Adipocyte (in vitro differentiated cells): ENCODE results near the gene GPHN.

ENCODE experiments used
- DNase-seq: peaks from one replicate; pipeline ENCODE4 v3.0.0-alpha.2; 2015; ENCODE audit warnings: low read depth
- H3K27me3 ChIP-seq: replicated peaks from 2 replicates; pipeline ENCODE4 v1.7.0; 2013; ENCODE audit warnings: mild to moderate bottlenecking, low read length, moderate library complexity; ENCODE audit not compliant: control insufficient read depth, insufficient read depth
- H3K36me3 ChIP-seq: 2 replicates; pipeline ENCODE4 v1.7.0; 2013; ENCODE audit warnings: low read length, mild to moderate bottlenecking, moderate library complexity; ENCODE audit not compliant: control insufficient read depth, insufficient read depth, severe bottlenecking
- H3K4me1 ChIP-seq: 2 replicates; pipeline ENCODE4 v1.7.0; 2013; ENCODE audit warnings: mild to moderate bottlenecking, low read length, moderate library complexity; ENCODE audit not compliant: control insufficient read depth, insufficient read depth
- H3K4me3 ChIP-seq: 2 replicates; pipeline ENCODE4 v1.7.0; 2013; ENCODE audit warnings: mild to moderate bottlenecking, low read length, moderate library complexity
- H3K9ac ChIP-seq: 2 replicates; pipeline ENCODE4 v1.7.0; 2013; ENCODE audit warnings: mild to moderate bottlenecking, low read length, moderate library complexity
- H3K9me3 ChIP-seq: 2 replicates; pipeline ENCODE4 v1.7.0; 2013; ENCODE audit warnings: mild to moderate bottlenecking, low read length, moderate library complexity; ENCODE audit not compliant: control insufficient read depth

Gene GPHN

GRCh38 chr14:66638689-66639088 is 130.7 kb downstream of the GPHN start:
- H3K36me3 ChIP-seq: no peaks in the 10 kb centered on the region
- no peaks in the 10 kb centered on the region for H3K9me3 ChIP-seq
- H3K4me1 ChIP-seq: no peaks in the 10 kb centered on the region
- H3K4me3 ChIP-seq: no peak overlapping the region
- H3K27me3 ChIP-seq: no peaks in the 10 kb centered on the region
- H3K9ac ChIP-seq: no peak overlapping the region
- DNase-seq: peak; percentile 7

- H3K9me3 ChIP-seq: no peaks in the 10 kb centered on the region
- no peaks in the 10 kb centered on the region for H3K27me3 ChIP-seq
- no peak for DNase-seq
These were observed 134.1 kb downstream of the GPHN start for GRCh38 chr14:66641861-66642635.

GRCh38 chr14:66643344-66643743 is 135.4 kb downstream of the GPHN start:
- Histone ChIP-seq H3K9ac (no peak overlapping the region), H3K4me1 (no peaks in the 10 kb centered on the region), H3K4me3 (no peak overlapping the region), H3K36me3 (no peaks in the 10 kb centered on the region), H3K27me3 (no peaks in the 10 kb centered on the region), H3K9me3 (no peaks in the 10 kb centered on the region)
- DNase-seq: peak; percentile 9

More at GRCh38 chr14:66641861-66642635, 134.1 kb downstream of the GPHN start:
- no peak overlapping the region for H3K9ac ChIP-seq
- no peaks in the 10 kb centered on the region for H3K4me1 ChIP-seq
- H3K36me3 ChIP-seq: no peaks in the 10 kb centered on the region
- H3K4me3 ChIP-seq: no peak overlapping the region

GRCh38 chr14:66645716-66646115 is 137.8 kb downstream of the GPHN start:
- Histone ChIP-seq H3K4me1 (no peaks in the 10 kb centered on the region), H3K36me3 (no peaks in the 10 kb centered on the region), H3K9ac (no peak overlapping the region), H3K9me3 (no peaks in the 10 kb centered on the region), H3K4me3 (no peak overlapping the region), H3K27me3 (no peaks in the 10 kb centered on the region)
- DNase-seq: no peak

- peaks cover 6% of the 10 kb centered on the region for H3K4me1 ChIP-seq
These were observed 141.6 kb downstream of the GPHN start for GRCh38 chr14:66649498-66649897.

GRCh38 chr14:66650491-66650911 is 142.6 kb downstream of the GPHN start:
- Histone ChIP-seq H3K9ac (no peak overlapping the region), H3K9me3 (no peaks in the 10 kb centered on the region), H3K4me3 (no peak overlapping the region), H3K4me1 (peaks cover 6% of the 10 kb centered on the region), H3K36me3 (no peaks in the 10 kb centered on the region), H3K27me3 (no peaks in the 10 kb centered on the region)
- DNase-seq: no peak

More at GRCh38 chr14:66649498-66649897, 141.6 kb downstream of the GPHN start:
- Histone ChIP-seq H3K27me3 (no peaks in the 10 kb centered on the region), H3K36me3 (no peaks in the 10 kb centered on the region), H3K9ac (no peak overlapping the region), H3K9me3 (no peaks in the 10 kb centered on the region), H3K4me3 (no peak overlapping the region)
- DNase-seq: no peak

GRCh38 chr14:66651536-66652220 is 143.7 kb downstream of the GPHN start:
- H3K4me3 ChIP-seq: no peak overlapping the region
- no peaks in the 10 kb centered on the region for H3K36me3 ChIP-seq
- no peak for DNase-seq
- no peaks in the 10 kb centered on the region for H3K27me3 ChIP-seq
- H3K9ac ChIP-seq: no peak overlapping the region
- H3K9me3 ChIP-seq: peaks cover 2% of the 10 kb centered on the region
- peaks cover 6% of the 10 kb centered on the region for H3K4me1 ChIP-seq

- no peaks in the 10 kb centered on the region for H3K27me3 ChIP-seq
- H3K9me3 ChIP-seq: peaks cover 11% of the 10 kb centered on the region
- no peaks in the 10 kb centered on the region for H3K36me3 ChIP-seq
- DNase-seq: no peak
- H3K4me3 ChIP-seq: no peak overlapping the region
- H3K9ac ChIP-seq: no peak overlapping the region
- H3K4me1 ChIP-seq: peaks cover 6% of the 10 kb centered on the region
These were observed 144.7 kb downstream of the GPHN start for GRCh38 chr14:66652525-66653106.

- peaks cover 3% of the 10 kb centered on the region for H3K4me1 ChIP-seq
- no peak for DNase-seq
- H3K4me3 ChIP-seq: no peak overlapping the region
These were observed 149.8 kb downstream of the GPHN start for GRCh38 chr14:66657780-66658179.

GRCh38 chr14:66662374-66662773 is 154.4 kb downstream of the GPHN start:
- H3K27me3 ChIP-seq: no peaks in the 10 kb centered on the region
- H3K4me3 ChIP-seq: no peak overlapping the region
- H3K9me3 ChIP-seq: peaks cover 10% of the 10 kb centered on the region
- no peaks in the 10 kb centered on the region for H3K36me3 ChIP-seq
- no peaks in the 10 kb centered on the region for H3K4me1 ChIP-seq
- DNase-seq: peak; percentile 12
- H3K9ac ChIP-seq: no peak overlapping the region

More at GRCh38 chr14:66657780-66658179, 149.8 kb downstream of the GPHN start:
- Histone ChIP-seq H3K36me3 (no peaks in the 10 kb centered on the region), H3K9me3 (peaks cover 19% of the 10 kb centered on the region), H3K27me3 (no peaks in the 10 kb centered on the region), H3K9ac (no peak overlapping the region)

- Histone ChIP-seq H3K36me3 (no peaks in the 10 kb centered on the region), H3K4me1 (no peaks in the 10 kb centered on the region), H3K9me3 (peaks cover 7% of the 10 kb centered on the region), H3K9ac (no peak overlapping the region), H3K4me3 (no peak overlapping the region), H3K27me3 (no peaks in the 10 kb centered on the region)
- DNase-seq: no peak
These were observed 169.8 kb downstream of the GPHN start for GRCh38 chr14:66677780-66678179.
